Measurements from ENCODE around the gene ABCB4.

Gene ABCB4

DNA sequence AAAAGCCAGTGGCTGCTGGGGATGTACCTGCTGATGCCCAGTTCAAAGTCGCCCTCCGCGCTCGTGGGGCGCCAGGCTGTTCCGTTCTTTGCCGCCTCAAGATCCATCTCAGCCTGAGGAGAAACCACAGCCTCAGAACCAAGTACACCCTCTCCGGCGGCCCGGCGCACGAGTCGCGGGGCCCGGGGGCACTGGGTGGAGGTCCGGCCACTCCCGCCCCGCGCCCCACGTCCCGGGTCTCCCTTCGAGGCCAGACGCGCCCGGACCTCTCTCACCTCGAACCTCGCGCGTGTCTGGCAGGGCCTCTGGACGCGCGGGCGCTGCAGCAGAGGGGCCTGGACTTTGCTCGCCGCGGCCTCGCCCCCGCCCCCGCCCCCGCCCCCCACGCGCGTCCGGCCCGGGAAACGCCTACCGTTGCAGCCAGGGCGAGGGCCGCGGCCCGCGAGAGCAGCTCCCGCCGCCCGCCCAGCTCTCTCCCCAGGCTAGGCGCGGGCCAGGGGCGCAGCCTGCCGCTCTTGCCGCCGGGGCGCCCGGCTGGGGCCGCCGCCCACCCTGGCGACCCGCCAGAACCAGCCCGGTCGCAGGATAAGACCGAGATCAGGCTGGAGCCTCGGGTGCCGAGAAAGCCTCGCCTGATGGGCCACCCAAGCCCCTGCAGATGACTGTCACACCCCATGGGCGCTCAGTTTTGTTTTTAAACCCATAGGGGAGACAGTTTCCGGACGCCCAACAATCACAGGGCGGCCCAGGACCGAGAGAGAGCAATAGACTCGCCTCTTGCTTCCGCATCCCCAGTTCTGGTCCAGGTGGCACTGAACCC is at the start of gene ABCB4:
TSS of gene ABCB4 (minus strand) at position 322 of the 820 bp plus-strand sequence. CDS start at position 107, 215 bp downstream.
- DNase-seq (ENCODE audit: low spot score) = no peak

DNA sequence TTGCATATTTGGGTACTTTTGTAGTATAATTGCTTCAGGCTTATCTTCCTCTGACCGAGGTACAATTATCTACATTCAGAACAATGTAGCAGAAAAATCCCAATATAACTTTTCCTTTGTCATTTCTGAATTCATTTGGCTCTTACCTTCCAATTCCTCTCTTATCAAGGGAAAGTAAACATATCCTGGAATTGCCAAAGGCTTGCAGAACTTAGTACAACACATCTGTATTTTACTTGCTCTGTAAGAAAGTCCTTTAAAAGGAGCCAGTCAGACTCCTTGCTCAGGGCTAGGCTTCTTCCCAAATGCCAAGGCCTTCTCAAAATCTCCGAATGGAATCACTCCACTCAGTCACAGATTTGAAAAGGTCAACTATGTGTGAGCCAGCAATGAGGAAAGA is 43.3 kb upstream of the ABCB4 start:
- DNase-seq (ENCODE audit: low spot score) = no peak

DNA sequence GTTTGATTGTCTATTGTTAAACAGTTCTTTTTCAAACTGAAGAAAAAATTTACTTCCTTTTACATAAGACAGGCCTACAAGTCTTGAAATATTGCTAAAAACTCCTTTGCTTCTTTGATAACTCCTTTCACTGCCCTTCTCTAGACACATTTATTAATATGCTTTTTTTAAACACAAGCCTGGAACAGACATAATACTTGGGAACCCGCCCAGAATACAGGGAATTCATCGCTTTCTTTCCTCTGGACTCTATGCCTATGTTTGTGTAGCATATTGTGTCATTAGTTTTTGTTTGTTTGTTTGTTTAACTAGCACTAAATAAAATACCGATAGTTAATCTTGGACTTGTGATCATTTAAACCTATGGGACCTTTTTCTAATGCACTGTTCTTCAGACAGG is 42.4 kb upstream of the ABCB4 start:
- DNase-seq (ENCODE audit: low spot score) = no peak

DNA sequence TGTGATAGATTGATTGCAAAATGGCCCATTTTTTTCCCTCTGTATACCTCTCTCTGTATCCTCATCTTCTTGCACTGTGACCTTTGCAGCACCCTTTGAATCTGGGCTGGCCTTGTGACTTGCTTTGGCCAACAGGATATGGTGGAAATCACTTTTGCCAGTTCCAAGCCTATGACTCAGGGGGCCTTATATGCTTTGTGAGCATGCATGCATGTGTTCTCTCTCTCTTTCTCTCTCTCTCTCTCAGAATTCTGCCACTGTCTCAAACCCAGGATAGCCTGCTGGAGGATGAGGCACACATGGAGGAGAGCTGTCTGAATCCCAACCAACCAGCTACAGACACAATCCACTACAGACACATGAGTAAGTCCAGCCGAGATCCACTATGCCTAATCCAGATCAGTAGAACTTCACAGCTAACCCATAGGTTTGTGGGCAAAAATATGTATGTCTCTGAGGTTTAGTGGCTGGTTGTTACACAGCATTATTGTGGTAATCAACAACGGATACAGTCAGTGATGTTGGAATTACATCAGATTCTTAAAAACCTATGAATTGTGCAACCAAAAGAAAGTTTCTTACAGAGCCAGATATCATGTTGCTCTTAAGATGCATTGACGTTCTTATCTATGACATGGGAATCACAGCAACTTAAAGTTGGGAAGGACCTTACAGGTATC is 41.8 kb upstream of the ABCB4 start:
- no peak for DNase-seq (ENCODE audit: low spot score)

DNA sequence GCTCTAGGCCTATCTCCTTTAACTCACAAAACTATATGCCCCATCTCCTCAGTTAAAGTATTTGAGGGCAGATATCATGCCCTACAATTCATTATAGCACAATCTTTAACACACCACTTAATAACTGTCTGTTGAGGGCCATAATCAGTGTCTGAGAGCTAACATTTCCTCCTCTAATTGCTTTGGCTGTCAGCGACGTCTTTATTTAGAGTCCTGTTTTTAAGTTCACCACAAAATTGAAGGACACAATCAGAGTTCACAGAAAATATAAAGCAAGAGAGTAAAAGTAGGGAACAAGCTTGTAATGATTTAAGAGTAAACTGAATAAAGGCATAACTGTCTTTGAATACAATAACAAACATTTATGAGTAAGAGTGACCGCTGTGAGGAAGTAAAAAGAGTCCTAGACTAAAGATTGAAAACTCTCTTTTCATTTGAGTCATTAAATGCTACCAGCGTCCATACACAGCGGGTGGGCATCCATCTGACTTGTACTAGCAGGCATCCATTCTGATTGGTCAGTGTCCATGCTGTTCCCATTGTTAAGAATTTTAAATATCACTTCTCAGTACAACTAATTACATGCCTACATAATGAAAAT is 38.4 kb upstream of the ABCB4 start:
- DNase-seq (ENCODE audit: low spot score) = no peak

DNA sequence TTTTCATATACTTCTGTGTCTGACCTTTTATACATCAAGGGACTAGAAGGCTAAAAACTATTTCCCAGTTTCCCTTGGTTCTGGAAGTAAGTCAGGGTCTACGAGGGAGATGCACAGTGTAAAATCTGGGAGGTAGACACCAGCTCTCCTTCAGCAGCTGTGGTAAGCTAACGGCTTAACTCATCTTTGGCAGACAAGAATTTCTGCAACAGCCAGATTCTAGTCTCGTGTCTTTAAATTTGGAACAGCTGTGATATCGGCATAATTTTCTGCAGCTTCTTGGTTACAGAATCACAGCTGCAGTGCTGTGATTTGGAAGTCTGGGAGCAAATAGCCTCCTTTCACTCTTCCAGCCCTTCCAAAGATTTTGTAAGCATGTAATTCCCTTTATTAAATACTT is 37.4 kb upstream of the ABCB4 start:
- no peak for DNase-seq (ENCODE audit: low spot score)

DNA sequence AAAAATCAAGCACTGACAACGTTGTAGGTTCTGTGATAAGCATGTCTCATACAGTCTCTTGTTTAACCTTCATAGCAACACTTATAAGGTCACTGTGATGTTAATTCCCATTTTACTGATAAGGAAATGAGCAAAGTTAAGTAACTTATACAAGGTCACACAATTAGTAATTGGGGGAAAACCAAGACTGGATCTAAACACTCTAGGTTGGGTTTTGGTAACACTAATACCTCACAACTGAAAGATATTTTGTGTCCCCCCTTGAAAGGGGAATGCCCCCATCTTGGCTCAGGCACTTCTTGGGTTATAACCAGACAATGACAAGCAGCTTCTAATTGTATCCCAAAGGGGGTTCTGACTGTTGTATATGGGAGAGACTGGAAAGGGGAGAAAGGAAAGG is 36.0 kb upstream of the ABCB4 start:
- DNase-seq (ENCODE audit: low spot score) = no peak

DNA sequence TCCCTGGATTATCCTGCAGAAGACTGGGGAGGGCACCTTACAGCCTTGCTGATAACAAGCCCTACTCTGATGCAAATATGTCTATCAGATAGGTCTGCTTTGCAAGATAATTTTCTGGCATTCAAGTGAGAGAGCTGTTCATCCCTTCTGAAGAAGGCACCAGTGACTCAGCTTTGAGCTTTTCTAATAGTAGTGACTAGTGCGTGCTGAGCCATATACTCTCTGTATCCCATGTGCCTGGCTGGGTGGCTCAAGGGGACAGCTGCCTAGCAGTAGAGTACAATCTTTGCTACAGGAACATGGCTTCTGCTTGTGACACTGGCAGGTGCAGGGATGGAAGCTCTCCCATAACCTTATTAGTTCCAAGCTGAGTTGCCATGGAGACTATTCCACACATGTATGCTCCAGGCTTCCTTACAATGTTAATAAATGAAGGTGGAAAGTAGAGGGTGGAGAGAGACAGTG is 35.0 kb upstream of the ABCB4 start:
- DNase-seq (ENCODE audit: low spot score) = peak; percentile 3

DNA sequence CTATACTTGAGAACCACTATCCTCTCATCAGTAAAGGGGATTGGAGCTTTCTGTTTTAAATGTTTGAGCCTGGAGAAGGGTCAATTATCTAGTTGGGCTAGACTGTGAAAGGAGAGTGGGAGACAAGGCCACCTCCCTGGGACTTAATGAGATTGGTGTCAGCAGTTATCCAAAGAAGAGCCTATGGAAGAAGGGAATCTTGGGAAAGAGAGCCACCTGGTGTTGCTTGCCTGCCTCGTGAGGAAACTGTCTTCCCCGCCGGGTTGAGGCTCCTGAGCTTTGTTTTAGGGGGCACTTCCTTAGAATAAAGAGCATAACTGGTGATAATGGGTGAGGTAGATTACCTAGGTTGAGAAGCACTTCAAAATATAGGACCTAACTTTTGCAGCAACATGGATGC is 32.0 kb upstream of the ABCB4 start:
- DNase-seq (ENCODE audit: low spot score) = no peak

DNA sequence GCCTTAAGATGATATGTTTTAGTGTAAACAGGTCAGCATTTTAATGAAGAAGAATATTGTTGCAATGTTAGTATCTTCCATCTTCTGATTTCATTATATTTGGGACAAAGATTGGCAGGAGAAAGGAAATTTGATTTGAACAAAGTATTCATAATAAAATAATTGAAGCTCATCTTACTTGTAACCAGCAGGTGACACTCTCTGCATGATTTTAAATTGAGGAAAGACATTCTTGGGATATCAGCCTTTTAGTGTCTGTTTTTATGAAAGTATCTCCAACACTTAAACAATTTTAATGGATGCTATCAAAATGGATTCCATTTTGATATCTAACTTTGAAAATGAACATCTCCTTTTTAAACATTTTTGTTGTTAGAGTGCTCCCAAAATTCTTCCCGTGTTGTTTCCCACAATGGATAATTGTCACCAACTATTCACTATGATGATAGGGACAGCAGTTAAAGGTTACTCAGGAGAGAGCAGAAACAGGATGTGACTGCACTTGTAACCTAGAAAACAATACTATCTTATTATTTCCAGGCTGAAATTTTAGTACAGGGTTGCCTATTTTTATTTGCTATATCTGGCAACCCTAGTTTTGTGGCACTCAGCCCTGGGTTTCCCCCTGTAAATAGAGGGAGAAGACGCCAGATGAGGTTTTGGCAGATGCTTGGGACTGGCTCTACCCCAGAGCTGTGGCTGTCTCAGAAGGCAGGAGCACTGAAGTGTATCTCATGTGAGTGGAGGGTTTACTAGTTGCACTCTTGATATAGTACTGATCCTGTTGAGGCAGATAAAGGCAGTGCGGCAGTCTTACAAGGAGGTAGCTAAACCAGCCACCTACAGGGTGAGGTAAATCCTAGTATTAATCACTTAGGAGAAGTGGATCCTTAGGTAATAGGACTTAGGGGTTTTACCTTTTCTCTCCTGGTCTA is 31.0 kb upstream of the ABCB4 start:
- DNase-seq (ENCODE audit: low spot score) = peak; percentile 4

DNA sequence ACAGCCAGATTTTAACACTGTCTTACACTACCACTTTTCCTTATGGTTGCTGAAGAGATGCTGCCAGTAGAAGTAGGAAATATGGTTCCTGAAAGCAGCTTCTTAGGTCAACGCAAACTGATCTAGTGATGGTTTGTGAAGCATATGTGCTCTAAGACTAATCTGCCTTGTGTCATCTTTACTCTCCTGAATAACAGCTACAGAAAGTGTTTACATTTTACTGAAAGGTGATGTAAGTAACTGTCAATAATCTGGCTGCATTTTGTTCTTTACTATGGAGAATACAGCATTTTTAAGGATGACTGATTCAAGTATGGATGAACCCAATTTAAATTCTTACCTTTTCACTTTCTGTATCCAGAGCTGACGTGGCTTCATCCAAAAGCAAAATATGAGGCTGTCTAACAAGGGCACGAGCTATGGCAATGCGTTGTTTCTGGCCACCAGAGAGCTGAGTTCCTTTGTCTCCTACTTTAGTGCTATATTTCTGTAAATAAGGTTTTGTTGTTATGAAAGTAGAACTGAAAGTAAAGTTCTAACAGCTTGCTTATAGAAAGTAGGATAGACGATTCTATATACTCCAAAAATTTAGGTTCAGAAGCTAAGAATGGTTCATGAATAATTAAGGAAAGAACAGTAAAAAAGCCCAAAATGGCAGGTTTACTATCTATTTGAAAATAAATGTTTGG is 30.2 kb upstream of the ABCB4 start:
- no peak for DNase-seq (ENCODE audit: low spot score)

DNA sequence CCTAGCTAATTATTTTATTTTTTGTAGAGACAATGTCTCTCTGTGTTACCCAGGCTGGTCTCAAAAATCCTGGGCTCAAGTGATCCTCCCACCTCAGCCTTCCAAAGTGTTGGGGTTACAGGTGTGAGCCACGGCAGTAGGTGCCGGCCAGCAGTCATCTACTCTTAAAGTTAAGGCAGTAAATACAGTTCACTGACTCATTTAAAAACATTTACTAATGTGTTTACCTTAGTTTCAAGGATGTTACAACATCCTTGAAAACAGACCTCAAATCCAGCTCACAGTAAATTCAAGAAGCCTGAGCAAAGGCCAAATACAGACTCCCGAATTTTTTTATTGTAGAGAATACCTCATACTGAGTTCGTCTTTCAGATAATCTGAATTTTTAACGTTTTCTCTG is 29.6 kb upstream of the ABCB4 start:
- DNase-seq (ENCODE audit: low spot score) = no peak

DNA sequence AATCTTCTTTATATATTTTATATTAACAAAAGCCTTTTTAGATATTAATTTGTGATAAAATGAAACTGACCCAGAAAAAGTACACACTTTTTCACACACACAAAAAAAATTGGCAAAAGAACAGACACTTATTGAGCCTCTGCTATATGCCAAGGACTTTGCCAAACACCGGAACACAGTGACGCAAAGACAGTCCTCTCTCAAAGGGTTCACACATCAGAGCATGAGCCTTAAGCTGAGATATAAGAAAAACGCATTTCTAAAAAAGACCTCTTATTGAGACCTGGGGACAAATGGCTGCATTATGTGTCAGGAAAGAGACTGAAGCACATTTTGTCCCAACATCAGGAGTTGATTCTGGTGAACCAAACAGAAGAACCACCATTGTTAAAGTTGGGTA is 24.0 kb upstream of the ABCB4 start:
- DNase-seq (ENCODE audit: low spot score) = no peak

DNA sequence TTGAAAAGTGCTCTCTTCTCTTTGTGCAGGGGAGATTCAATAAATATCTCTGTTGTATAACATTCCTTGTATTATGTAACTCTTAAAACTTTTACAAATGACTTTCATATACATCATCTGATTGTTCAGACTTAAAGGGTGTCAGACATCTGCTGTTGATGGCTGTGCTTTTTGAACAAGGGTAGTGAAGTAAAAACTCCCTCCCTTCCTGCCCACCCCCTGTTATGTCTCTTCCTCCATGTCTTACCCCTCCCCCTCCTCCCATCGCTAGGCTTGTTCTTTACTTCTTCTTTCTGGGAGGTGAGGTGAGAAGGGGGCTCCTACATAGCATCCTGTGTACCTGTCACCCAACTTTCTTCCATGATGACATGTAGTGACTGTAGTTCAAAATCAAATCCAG is 23.4 kb upstream of the ABCB4 start:
- DNase-seq (ENCODE audit: low spot score) = no peak

DNA sequence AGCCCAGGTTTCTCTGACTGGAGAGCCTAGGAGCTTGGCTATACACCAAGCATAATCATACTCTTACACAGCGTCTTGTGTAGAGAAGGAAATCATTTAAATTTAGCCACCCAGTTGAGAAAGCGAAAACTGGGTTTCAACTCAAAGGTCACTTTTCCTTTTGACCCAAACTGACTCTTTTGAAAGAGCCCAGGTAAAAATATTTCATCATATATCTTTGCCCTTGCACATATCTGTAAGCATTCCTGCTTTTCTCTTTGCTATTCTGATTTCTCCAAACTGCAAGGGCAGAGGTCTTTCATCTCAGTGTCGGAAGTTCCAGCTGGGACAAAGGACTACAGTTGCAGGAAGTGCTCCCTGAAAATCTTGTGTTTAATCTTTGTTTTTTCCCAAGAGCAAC is 22.0 kb upstream of the ABCB4 start:
- DNase-seq (ENCODE audit: low spot score) = no peak

DNA sequence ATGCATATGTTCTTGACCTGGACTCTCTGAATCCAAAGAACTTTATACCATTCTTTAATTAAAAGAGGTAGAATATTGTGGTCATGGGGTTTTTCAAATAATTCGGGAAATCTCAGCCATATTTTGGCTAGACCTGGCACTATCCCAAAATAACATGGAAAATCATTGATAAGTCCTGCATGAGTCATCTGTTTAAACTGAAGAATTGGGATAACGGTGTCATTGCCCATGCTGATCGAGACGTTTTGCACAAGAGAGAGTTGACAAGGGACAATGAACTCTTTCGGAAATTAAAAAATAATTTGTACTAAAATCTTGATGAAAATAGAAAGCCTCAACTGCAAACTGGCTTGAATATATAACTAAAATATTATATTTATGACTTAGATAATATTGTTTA is 19.9 kb upstream of the ABCB4 start:
- DNase-seq (ENCODE audit: low spot score) = no peak

DNA sequence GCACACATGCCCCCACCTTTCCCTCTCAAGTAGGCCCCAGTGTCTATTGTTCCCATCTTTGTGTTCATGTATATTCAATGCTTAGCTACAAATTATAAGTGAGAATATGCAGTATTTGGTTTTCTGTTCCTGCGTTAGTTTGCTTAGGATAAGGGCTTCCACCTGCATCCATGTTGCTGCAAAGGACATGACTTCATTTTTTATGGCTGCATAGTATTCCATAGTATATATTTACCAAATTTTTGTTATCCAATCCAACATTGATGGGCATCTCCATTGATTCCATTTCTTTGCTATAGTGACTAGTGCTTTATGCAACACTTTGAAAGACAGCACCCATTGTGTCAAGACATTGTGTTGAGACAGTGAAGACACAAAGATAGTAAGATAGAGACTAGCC is 19.0 kb upstream of the ABCB4 start:
- no peak for DNase-seq (ENCODE audit: low spot score)

DNA sequence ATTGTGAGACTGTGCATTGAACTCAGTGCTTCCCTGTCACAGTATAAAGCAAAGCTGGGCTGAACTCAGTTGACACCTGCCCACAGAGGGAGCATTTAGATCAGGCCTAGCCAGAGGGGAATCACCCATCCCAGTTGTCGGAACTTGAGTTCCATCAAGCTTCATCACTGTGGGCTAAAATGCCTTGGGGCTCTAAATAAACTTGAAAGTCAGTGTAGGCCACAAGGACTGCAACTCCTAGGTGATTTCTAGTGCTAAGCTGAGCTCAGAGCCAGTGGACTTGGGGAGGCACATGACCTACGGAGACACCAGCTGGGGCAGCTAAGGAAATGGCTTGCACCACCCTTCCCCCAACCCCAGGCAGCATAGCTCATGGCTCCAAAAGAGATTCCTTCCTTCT is 7.7 kb upstream of the ABCB4 start:
- no peak for DNase-seq (ENCODE audit: low spot score)

DNA sequence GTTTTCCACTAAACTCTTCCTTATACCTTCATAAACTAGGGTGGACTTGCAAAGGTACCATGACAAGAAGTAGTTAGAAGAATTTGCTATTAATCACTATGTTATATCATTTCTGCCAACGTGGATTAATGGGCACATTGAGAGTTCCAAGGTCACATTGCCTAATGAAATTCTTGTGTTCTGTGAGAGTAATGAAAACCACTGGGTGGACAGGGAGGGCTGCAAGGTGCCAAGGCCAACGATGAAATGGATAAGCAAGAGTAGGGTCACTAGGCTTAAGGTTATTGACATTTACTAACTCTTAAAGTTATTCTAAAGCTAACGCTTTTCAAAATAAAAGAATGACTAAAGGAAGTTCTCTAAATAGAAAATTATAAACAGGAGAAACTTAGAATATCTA is 6.6 kb upstream of the ABCB4 start:
- DNase-seq (ENCODE audit: low spot score) = no peak

DNA sequence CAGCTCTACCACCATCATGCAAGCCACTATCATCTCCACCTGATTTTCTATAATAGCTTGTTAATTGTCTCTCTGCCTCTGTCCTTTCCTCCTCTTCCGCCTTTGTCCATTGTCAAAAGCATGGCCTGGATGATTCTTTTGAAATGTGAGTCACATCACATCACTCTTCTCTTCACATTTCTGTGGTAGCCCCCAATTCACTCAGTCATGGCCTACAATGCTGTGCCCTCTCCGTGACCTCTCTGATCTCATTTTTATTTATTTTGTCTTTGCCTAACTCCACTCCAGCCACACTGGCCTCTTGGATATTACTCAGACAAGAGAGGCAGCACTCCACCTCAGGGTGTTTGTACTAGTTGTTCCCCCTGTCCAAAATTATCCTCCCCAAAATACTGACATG is 4.9 kb upstream of the ABCB4 start:
- DNase-seq (ENCODE audit: low spot score) = no peak

DNA sequence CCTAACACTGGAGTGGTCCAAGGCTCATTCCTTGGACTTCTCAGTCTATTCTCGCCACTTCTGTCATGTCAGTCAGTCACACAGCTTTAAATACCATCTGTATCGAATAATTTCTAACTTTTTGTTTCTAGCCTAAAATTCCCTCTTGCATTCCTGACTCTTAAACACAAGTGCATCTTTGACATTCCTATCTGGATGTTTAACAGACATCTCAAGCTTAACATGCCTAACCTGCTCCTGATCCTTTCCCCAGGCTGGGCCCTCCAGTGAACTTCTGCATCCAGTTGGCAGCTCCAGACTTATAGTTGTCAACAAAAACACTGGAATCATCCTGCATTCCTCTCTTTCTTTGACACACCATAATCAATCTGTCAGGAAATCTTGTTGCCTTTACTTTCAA is 4.5 kb upstream of the ABCB4 start:
- no peak for DNase-seq (ENCODE audit: low spot score)

DNA sequence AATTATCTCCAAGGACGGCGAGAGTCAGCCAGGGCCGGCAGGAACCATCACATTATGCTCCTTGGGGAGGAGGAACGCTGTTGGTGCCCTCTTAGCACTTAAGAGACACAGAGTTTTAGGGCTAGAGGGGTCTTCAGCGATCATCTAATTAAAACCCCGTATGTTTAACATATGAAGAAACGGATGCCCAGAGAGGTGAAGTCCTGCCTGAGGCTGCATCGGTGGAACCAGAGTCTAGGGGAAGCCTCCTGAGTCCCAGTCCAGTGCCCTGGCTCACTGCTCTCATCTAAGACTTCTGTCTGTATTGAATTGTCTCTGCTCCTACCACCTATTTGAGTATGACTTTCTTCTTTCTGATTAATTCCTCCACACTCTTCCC is 688 bp upstream of the ABCB4 start:
- no peak for DNase-seq (ENCODE audit: low spot score)
